ENCODE data around the gene NKD2.
A peak's percentile ranks its signal among the peaks of the same experiment; 100 is the strongest.

Gene NKD2

DNA sequence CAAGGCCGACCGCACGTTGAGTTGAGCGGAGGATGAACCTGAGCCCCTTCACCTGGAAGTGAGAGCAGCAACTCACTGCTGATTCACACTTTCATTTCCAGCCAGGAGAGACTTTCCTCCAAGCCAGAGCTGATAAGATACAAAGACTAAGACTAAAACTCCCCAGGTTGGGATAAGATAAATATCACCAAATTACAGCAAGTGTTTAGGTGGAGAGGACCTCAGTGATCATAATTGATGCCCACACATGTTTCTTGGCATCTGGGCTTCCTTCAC lies 6.4 kb upstream of the NKD2 start:
- no peak for DNase-seq (ENCODE audit: low spot score)
- ChIA-PET POLR2A (ENCODE audit: low non-redundant PET) (no interaction called here), CTCF (no interaction called here)
- H3K27ac ChIP-seq: no peak overlapping the region
- TF ChIP-seq, protein P1, sequence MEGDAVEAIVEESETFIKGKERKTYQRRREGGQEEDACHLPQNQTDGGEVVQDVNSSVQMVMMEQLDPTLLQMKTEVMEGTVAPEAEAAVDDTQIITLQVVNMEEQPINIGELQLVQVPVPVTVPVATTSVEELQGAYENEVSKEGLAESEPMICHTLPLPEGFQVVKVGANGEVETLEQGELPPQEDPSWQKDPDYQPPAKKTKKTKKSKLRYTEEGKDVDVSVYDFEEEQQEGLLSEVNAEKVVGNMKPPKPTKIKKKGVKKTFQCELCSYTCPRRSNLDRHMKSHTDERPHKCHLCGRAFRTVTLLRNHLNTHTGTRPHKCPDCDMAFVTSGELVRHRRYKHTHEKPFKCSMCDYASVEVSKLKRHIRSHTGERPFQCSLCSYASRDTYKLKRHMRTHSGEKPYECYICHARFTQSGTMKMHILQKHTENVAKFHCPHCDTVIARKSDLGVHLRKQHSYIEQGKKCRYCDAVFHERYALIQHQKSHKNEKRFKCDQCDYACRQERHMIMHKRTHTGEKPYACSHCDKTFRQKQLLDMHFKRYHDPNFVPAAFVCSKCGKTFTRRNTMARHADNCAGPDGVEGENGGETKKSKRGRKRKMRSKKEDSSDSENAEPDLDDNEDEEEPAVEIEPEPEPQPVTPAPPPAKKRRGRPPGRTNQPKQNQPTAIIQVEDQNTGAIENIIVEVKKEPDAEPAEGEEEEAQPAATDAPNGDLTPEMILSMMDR (conservative IDR thresholded peaks at IDR 0.05; ENCODE audit: low read depth): no peak

DNA sequence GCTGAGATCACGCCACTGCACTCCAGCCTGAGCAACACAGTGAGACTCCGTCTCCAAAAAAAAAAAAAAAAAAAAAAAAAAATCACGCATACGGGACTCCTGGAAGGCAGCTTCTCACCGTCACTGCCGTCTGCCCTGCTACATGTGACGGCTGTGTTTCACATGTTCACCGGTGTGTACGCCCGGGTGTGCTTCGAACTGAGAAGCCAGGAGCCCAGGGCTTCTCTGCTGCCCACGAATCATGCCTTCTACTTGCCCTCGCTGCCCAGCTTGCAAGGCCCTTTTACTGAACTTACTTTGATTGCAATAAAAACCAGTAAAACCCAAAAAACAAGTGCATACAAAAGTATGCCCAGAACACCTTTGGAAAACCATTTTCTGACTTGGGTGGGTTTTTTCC lies 5.8 kb upstream of the NKD2 start:
- TF ChIP-seq, protein P1 (conservative IDR thresholded peaks at IDR 0.05; ENCODE audit: low read depth): no peak
- ChIA-PET POLR2A (ENCODE audit: low non-redundant PET) (no interaction called here), CTCF (no interaction called here)
- peak overlapping the region; percentile 93 for H3K27ac ChIP-seq
- DNase-seq (ENCODE audit: low spot score): no peak

DNA sequence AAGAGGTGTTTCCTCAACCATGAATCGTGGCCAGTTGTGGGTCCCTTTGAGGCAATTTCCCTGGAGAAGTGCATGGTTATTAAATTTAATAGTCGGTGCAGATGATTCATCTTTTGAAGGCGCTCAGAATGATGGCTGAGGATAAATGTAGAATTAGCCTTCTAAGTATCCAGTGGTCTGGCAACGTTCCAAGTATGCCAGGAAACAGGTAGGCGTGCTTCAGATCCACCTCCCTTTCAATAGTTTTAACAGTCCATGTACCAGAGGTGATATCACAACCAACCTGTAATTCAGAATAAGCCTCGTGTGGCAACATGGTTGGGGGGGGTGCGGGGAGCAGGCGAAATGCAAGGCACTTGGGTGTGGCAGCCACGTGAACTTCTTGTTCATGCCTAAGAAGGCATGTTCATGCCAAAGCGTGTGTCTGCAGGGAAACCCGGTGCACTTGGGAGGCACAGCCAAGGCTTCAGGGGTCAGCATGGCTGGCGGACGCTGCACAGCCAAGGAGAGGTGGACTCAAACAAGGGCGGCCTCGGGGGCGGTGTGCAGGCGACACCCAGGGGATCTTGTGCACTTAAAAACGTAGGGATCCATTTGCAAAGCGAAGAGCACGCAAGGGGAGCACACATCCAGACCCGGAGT lies 5.2 kb upstream of the NKD2 start:
- TF ChIP-seq, protein P1 (conservative IDR thresholded peaks at IDR 0.05; ENCODE audit: low read depth): no peak
- ChIA-PET CTCF (no interaction called here), POLR2A (ENCODE audit: low non-redundant PET) (no interaction called here)
- DNase-seq (ENCODE audit: low spot score): peak; percentile 89
- H3K27ac ChIP-seq: peak overlapping the region; percentile 93

DNA sequence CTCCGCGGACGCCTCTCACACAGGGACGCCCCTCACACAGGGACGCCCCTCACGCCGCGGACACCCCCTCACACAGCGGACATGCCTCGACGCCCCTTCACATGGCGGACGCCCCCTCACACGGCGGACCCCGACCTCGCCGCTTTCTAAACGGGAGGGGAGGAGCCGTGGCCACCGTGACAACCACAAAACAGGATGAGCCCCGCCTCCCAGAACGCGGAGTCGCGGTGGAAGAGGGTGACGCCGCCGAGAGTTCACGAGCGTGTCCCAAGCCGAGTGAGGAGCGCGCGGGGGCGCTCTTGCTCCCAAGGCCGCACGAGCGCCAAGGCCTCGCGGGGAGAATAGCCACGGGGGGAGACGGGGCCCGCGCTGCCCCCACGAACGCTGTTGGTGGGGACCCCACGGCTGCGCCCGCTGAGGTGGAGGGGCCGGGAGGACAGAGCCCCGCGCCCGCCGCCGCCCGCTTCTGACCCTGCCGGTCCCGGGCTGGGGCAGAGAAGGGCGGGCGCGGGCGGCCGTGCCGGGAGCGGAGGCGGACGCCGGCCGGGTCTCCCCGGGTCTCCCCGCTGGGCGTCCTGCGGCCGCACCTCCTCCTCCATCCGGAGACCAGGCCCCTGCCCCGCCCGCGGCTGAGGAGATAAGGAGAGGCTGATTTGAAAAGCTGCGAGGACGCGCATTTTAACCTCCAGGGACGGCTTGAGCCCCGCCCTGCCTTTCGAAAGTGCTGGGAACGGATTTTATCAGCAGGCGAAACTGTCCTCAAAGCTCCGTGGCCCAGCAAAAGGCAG lies 3.9 kb upstream of the NKD2 start:
- TF ChIP-seq, protein P1 (conservative IDR thresholded peaks at IDR 0.05; ENCODE audit: low read depth): peak; percentile 86
- POLR2A ChIA-PET (ENCODE audit: low non-redundant PET): no interaction called here
- CTCF ChIA-PET: interaction anchor here (0.6 to 1.6 kb wide), 5 partner anchors 10 to 640 kb away, joined by 3 to 7 read pairs (median 4); no protein-coding TSS in a partner anchor
- peak overlapping the region; percentile 93 for H3K27ac ChIP-seq
- DNase-seq (ENCODE audit: low spot score): no peak

DNA sequence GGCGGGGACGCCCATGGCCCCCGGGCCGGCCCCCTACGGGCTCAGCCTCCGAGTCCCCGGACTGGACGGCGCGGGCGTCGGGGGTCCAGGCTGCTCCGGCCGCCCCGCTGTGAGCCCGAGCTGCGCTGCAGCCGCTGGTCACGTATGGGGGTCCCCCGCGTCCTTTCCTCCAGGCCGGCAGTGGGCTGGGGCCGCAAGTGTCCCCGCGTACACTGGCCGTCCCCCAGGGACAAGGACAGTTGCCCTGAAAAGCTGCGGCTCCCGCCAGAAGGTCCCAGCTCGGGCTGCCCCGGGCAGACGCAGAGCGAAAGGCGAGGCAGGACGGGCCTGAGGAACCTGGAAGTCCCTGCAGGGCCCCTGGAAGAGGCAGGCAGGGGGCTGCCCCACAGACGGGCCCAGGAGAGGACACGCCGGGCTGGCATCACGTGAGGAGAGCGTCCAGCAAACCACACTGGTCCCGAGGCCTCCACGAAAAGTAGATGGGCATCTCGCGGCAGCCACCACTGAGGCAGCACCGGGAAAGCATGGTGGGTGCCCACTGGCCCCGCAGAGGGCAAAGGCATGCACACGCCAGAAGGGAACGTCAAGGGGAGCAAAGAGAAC lies 3.3 kb upstream of the NKD2 start:
- POLR2A ChIA-PET (ENCODE audit: low non-redundant PET): no interaction called here
- TF ChIP-seq, protein P1 (conservative IDR thresholded peaks at IDR 0.05; ENCODE audit: low read depth): no peak
- DNase-seq (ENCODE audit: low spot score): no peak
- CTCF ChIA-PET: interaction anchor here (0.6 to 1.6 kb wide), 6 partner anchors 8 to 640 kb away, joined by 3 to 7 read pairs (median 4); no protein-coding TSS in a partner anchor
- peak overlapping the region; percentile 93 for H3K27ac ChIP-seq

DNA sequence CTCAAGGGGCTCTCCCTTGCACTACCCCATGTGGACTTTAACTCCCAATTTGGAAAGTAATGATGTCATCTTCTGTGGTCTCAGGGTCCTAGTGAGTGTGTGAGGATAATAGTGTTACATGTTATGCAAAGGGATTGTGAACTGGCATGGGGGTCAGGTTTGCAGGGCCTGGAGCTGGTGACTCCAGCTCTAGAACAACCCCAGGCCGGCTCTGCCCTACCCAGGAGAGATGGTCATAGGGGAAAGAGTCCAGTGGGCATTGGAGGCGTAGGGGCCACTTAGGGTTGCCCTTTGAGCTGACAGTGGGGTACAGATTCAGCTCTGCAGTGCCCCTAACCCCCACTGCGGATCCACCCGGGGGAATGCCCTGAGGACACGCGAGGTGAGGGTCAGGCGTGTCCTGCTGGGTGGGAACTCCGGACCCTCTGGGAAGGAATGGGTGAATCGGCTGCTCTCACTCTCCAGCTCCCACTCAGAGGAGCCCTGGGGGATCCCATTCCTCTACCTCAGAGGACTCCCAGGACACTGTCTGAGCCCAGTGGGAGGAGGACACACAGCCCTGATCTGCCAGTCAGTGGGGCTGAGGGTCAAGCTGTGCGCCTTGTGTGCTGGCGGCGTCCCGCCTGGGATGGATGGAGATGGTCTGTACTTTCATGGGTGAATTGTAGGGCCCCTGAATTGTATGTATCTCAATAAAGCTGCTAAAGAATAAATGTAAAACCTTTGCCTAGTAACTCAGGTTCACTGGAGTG lies 2.5 kb upstream of the NKD2 start:
- CTCF ChIA-PET: interaction anchor here (0.5 to 1.6 kb wide), 5 partner anchors 7 to 188 kb away, joined by 3 to 7 read pairs (median 3); no protein-coding TSS in a partner anchor
- POLR2A ChIA-PET (ENCODE audit: low non-redundant PET): interaction anchor here (0.5 kb wide), 1 partner anchor 22 kb away, joined by 6 read pairs; no protein-coding TSS in a partner anchor
- TF ChIP-seq, protein P1 (conservative IDR thresholded peaks at IDR 0.05; ENCODE audit: low read depth): no peak
- DNase-seq (ENCODE audit: low spot score): no peak
- peak overlapping the region; percentile 27 for H3K27ac ChIP-seq
